HEK293 (cell line): ENCODE results near the gene FAAP100.

ENCODE experiments used
- CTCF ChIA-PET: fragments of 350-600 bp; formaldehyde crosslinking; extraction: SDS; loops from one replicate; lab custom pipeline; 2021; ENCODE audit warnings: antibody characterized with exemption; lab: Yijun Ruan, JAX
- POLR2A ChIA-PET: fragments of 300-600 bp; formaldehyde crosslinking; extraction: SDS; loops from one replicate; lab custom pipeline; 2020; ENCODE audit warnings: antibody characterized with exemption, inconsistent platforms; lab: Yijun Ruan, JAX
- H3K27ac ChIP-seq: fragments of 200-500 bp; sonication (Bioruptor generic); 2 replicates; pipeline ENCODE4 v1.5.1; 2014; ENCODE audit warnings: low read depth, low read length, control low read depth, inconsistent platforms; ENCODE audit errors: extremely low read depth
- H3K36me3 ChIP-seq, 2 experiments: fragments of 200-500 bp in 1 of 2; sonication (Bioruptor generic) in 1 of 2; 1 replicate in 1 of 2; 2 replicates in 1 of 2; pipeline ENCODE4 v1.5.1; 2014 to 2017; ENCODE audit warnings: inconsistent platforms in 2 of 2, low read length in 2 of 2; ENCODE audit not compliant: control insufficient read depth in 2 of 2, insufficient read depth in 1 of 2
- H3K4me1 ChIP-seq: fragments of 200-500 bp; sonication (Bioruptor generic); 2 replicates; pipeline ENCODE4 v1.5.1; 2014; ENCODE audit warnings: mild to moderate bottlenecking, low read length, inconsistent platforms; ENCODE audit not compliant: control insufficient read depth, insufficient read depth
- H3K4me3 ChIP-seq: 2 replicates; pipeline ENCODE4 v1.5.1; 2011; ENCODE audit warnings: low read depth, mild to moderate bottlenecking, control low read depth, low read length, moderate library complexity
- H3K9me3 ChIP-seq: fragments of 200-500 bp; sonication (Bioruptor generic); 2 replicates; pipeline ENCODE4 v1.5.1; 2014; ENCODE audit warnings: low read depth, low read length, inconsistent platforms; ENCODE audit not compliant: control insufficient read depth, insufficient read depth
- BCL11A ChIP-seq: fragments of 450-650 bp; formaldehyde crosslinking; IDR thresholded peaks from 2 replicates; pipeline ENCODE4 v1.5.1; 2016; ENCODE audit warnings: low read depth, missing biosample characterization, missing genetic modification characterization
- CTCF ChIP-seq: fragments of 450-650 bp; formaldehyde crosslinking; IDR thresholded peaks from 2 replicates; pipeline ENCODE4 v1.5.1; 2016; ENCODE audit warnings: missing biosample characterization, missing genetic modification characterization
- KLF1 ChIP-seq: fragments of 450-650 bp; formaldehyde crosslinking; IDR thresholded peaks from 2 replicates; pipeline ENCODE4 v1.5.1; 2016; ENCODE audit warnings: missing biosample characterization, missing genetic modification characterization
- ZIC2 ChIP-seq: fragments of 450-650 bp; formaldehyde crosslinking; IDR thresholded peaks from 2 replicates; pipeline ENCODE4 v1.5.1; 2016; ENCODE audit warnings: missing biosample characterization, missing genetic modification characterization
- ZNF24 ChIP-seq: fragments of 450-650 bp; formaldehyde crosslinking; IDR thresholded peaks from 2 replicates; pipeline ENCODE4 v1.5.1; 2016; ENCODE audit warnings: missing biosample characterization, missing genetic modification characterization
- ZNF341 ChIP-seq: fragments of 450-650 bp; formaldehyde crosslinking; IDR thresholded peaks from 2 replicates; pipeline ENCODE4; 2016; ENCODE audit warnings: low read depth, missing biosample characterization, missing genetic modification characterization
- ZNF350 ChIP-seq: fragments of 450-650 bp; formaldehyde crosslinking; IDR thresholded peaks from 2 replicates; pipeline ENCODE4 v1.5.0; 2017; ENCODE audit warnings: missing biosample characterization, mild to moderate bottlenecking, missing genetic modification characterization
- ZNF518A ChIP-seq: fragments of 450-650 bp; formaldehyde crosslinking; conservative IDR thresholded peaks from 2 replicates; pipeline ENCODE4 v1.5.1; 2016; ENCODE audit warnings: low read depth, missing biosample characterization, missing genetic modification characterization
- ZNF561 ChIP-seq: fragments of 450-650 bp; IDR thresholded peaks from 2 replicates; pipeline ENCODE4 v1.5.1; 2018; ENCODE audit warnings: missing biosample characterization, missing genetic modification characterization, borderline replicate concordance
- ZNF610 ChIP-seq: fragments of 450-650 bp; formaldehyde crosslinking; IDR thresholded peaks from 2 replicates; pipeline ENCODE4 v1.5.1; 2016; ENCODE audit warnings: missing biosample characterization, missing genetic modification characterization, borderline replicate concordance
- ZNF747 ChIP-seq: fragments of 450-650 bp; formaldehyde crosslinking; IDR thresholded peaks from 2 replicates; pipeline ENCODE4 v1.5.1; 2016; ENCODE audit warnings: missing biosample characterization, missing genetic modification characterization
- TF ChIP-seq, protein P1 (sequence below): fragments of 450-650 bp; formaldehyde crosslinking; IDR thresholded peaks from 2 replicates; pipeline ENCODE4 v1.5.1; 2016; ENCODE audit warnings: missing biosample characterization, missing genetic modification characterization
- TF ChIP-seq, protein P2 (sequence below): fragments of 450-650 bp; formaldehyde crosslinking; IDR thresholded peaks from 2 replicates; pipeline ENCODE4 v1.5.1; 2016; ENCODE audit warnings: missing biosample characterization, missing genetic modification characterization
- TF ChIP-seq, protein P3 (sequence below): fragments of 450-650 bp; formaldehyde crosslinking; IDR thresholded peaks from 2 replicates; pipeline ENCODE4 v1.5.1; 2017; ENCODE audit warnings: missing biosample characterization, missing genetic modification characterization
- TF ChIP-seq, protein P4 (sequence below): fragments of 450-650 bp; formaldehyde crosslinking; IDR thresholded peaks from 2 replicates; pipeline ENCODE4 v1.5.1; 2016; ENCODE audit warnings: missing biosample characterization, missing genetic modification characterization

The FAAP100 gene

DNA sequence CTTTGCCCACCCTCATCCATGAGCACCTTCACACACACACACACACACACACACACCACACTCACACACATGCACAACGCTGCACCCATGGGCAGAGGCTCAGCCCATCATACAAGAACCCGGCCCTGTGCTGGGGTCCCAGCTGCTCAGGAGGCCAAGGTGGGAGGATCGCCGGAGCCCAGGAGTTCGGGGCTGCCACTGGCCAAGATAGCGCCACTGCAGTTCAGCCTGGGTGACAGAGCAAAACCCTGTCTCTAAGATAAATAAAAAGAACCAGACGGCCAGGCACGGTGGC lies 27.3 kb downstream of the FAAP100 start:
- ChIA-PET CTCF (no interaction called here), POLR2A (no interaction called here)
- Histone ChIP-seq H3K27ac (no peak overlapping the region), H3K4me3 (no peak overlapping the region), H3K36me3 (no peaks in the 10 kb centered on the region), H3K9me3 (no peaks in the 10 kb centered on the region), H3K4me1 (no peaks in the 10 kb centered on the region; the same call in 1 of the 2 replicates)
- TF ChIP-seq, protein P1, sequence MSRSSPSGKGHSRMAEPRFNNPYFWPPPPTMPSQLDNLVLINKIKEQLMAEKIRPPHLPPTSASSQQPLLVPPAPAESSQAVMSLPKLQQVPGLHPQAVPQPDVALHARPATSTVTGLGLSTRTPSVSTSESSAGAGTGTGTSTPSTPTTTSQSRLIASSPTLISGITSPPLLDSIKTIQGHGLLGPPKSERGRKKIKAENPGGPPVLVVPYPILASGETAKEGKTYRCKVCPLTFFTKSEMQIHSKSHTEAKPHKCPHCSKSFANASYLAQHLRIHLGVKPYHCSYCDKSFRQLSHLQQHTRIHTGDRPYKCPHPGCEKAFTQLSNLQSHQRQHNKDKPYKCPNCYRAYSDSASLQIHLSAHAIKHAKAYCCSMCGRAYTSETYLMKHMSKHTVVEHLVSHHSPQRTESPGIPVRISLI (tag by site-specific recombination): no peak
- no peak for TF ChIP-seq ZNF350 (tag by site-specific recombination)
- TF ChIP-seq, protein P2, sequence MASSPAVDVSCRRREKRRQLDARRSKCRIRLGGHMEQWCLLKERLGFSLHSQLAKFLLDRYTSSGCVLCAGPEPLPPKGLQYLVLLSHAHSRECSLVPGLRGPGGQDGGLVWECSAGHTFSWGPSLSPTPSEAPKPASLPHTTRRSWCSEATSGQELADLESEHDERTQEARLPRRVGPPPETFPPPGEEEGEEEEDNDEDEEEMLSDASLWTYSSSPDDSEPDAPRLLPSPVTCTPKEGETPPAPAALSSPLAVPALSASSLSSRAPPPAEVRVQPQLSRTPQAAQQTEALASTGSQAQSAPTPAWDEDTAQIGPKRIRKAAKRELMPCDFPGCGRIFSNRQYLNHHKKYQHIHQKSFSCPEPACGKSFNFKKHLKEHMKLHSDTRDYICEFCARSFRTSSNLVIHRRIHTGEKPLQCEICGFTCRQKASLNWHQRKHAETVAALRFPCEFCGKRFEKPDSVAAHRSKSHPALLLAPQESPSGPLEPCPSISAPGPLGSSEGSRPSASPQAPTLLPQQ (tag by site-specific recombination): no peak
- TF ChIP-seq, protein P3, sequence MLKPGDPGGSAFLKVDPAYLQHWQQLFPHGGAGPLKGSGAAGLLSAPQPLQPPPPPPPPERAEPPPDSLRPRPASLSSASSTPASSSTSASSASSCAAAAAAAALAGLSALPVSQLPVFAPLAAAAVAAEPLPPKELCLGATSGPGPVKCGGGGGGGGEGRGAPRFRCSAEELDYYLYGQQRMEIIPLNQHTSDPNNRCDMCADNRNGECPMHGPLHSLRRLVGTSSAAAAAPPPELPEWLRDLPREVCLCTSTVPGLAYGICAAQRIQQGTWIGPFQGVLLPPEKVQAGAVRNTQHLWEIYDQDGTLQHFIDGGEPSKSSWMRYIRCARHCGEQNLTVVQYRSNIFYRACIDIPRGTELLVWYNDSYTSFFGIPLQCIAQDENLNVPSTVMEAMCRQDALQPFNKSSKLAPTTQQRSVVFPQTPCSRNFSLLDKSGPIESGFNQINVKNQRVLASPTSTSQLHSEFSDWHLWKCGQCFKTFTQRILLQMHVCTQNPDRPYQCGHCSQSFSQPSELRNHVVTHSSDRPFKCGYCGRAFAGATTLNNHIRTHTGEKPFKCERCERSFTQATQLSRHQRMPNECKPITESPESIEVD (tag by site-specific recombination): no peak
- TF ChIP-seq ZNF747 (tag by site-specific recombination): no peak
- no peak for TF ChIP-seq ZNF341 (tag by site-specific recombination)
- no peak for TF ChIP-seq BCL11A
- TF ChIP-seq, protein P4, sequence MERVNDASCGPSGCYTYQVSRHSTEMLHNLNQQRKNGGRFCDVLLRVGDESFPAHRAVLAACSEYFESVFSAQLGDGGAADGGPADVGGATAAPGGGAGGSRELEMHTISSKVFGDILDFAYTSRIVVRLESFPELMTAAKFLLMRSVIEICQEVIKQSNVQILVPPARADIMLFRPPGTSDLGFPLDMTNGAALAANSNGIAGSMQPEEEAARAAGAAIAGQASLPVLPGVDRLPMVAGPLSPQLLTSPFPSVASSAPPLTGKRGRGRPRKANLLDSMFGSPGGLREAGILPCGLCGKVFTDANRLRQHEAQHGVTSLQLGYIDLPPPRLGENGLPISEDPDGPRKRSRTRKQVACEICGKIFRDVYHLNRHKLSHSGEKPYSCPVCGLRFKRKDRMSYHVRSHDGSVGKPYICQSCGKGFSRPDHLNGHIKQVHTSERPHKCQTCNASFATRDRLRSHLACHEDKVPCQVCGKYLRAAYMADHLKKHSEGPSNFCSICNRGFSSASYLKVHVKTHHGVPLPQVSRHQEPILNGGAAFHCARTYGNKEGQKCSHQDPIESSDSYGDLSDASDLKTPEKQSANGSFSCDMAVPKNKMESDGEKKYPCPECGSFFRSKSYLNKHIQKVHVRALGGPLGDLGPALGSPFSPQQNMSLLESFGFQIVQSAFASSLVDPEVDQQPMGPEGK: no peak
- no peak for TF ChIP-seq ZNF561 (tag by site-specific recombination)

DNA sequence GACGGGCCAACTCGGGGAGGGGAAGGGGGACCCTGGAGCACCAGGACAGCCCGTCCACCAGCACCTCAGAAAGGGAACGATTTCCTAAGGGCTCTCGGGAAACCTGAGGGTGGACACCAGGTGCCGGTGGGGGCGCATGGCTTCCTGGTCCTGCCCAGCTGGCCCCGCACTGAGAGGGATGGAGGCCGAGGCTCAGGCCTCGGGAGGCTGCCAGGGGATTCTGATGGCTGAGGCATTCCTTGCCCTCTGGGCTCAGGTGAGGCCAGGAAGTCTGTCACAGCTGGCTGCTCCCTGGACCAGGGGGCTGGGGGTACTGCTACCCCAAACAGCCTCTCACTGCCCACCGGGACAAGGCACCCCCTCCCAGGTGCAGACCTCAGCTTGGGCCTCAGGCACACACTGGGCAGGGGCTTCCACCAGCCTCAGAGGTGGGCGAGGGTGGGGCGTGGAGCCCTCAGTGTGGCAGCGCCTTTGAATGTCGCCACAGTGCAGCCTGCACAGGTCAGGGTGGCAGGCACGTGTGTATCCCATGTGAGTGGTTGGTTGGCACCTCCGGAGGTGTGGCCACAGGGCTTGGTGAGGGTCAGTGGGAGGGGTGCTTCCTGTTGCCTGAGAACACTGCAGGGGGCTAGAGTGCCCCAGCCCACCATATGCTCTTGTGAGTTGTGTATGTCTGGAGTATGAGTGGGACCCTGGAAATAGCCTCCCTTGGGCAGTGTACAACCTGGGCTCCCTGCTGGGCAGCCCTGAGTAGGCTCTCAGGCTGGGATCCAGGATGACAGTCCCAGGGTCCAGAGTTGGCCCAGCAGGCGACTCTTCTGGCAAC lies 27.9 kb downstream of the FAAP100 start:
- Histone ChIP-seq H3K36me3 (no peaks in the 10 kb centered on the region), H3K9me3 (no peaks in the 10 kb centered on the region), H3K4me1 (no peaks in the 10 kb centered on the region; the same call in 1 of the 2 replicates), H3K27ac (no peak overlapping the region), H3K4me3 (no peak overlapping the region)
- POLR2A ChIA-PET: no interaction called here
- CTCF ChIA-PET: no interaction called here
- no peak for TF ChIP-seq ZNF24 (tag by site-specific recombination)
- TF ChIP-seq ZIC2 (tag by site-specific recombination): peak; percentile 29
- TF ChIP-seq, all 188 proteins: peak for 1

- no peak overlapping the region for H3K4me3 ChIP-seq
- H3K36me3 ChIP-seq: no peaks in the 10 kb centered on the region
- H3K9me3 ChIP-seq: no peaks in the 10 kb centered on the region
- no peak overlapping the region for H3K27ac ChIP-seq
- H3K4me1 ChIP-seq: peaks cover 2% of the 10 kb centered on the region; the same call in 1 of the 2 replicates
- ChIA-PET POLR2A (interaction anchor here (0.6 to 0.9 kb wide), 2 partner anchors 12 to 145 kb away, joined by 3 to 5 read pairs; no protein-coding TSS in a partner anchor), CTCF (interaction anchor here (0.6 kb wide), 1 partner anchor 690 kb away, joined by 3 read pairs; no protein-coding TSS in a partner anchor)
- TF ChIP-seq ZNF610 (tag by site-specific recombination) (no peak), KLF1 (no peak), CTCF (0 out of 2 replicates have a peak, but pooled peaks have one; percentile 28), ZNF518A (tag by site-specific recombination) (no peak)
Observed at GRCh38 chr17:81523402-81524038, 28.6 kb downstream of the FAAP100 start.
